Aorta (tissue), 5 donors: ENCODE measurements around the gene PAQR5. TPM values are rescaled to one million over a fixed set of nuclear protein-coding genes. Genes with fewer than 3 reads are reported as not detected.

ENCODE experiments used
- ATAC-seq: fragments of 200-7000 bp; cut with Tn5 transposase; one replicate; pipeline ENCODE4 v1.9.1; 2022; ENCODE audit warnings: moderate library complexity; ENCODE audit not compliant: low FRiP score
- DNase-seq, 2 donors: peaks; one replicate each; pipeline ENCODE4 v3.0.0-alpha.2; 2020
- H3K27ac ChIP-seq, 2 donors: one replicate each; pipeline ENCODE4 v1.5.1; 2013; ENCODE audit warnings: low read length in 2 of 2, mild to moderate bottlenecking in 2 of 2, moderate library complexity in 2 of 2, control low read depth in 1 of 2, inconsistent platforms in 1 of 2, low read depth in 1 of 2
- H3K27me3 ChIP-seq, 2 donors: one replicate each; pipeline ENCODE4 v1.6.1; 2013; ENCODE audit warnings: control low read depth in 1 of 2, low read length in 1 of 2, mild to moderate bottlenecking in 1 of 2, moderate library complexity in 1 of 2; ENCODE audit not compliant: insufficient read depth in 2 of 2, control insufficient read depth in 1 of 2
- H3K36me3 ChIP-seq, 2 donors: one replicate each; pipeline ENCODE4 v1.6.1; 2013; ENCODE audit warnings: control low read depth in 1 of 2, low read length in 1 of 2, mild to moderate bottlenecking in 1 of 2; ENCODE audit not compliant: insufficient read depth in 2 of 2, control insufficient read depth in 1 of 2
- H3K4me1 ChIP-seq, 2 donors: one replicate each; pipeline ENCODE4 v1.6.1; 2013; ENCODE audit warnings: low read length in 2 of 2, control low read depth in 1 of 2, mild to moderate bottlenecking in 1 of 2, moderate library complexity in 1 of 2; ENCODE audit not compliant: insufficient read depth in 2 of 2, control insufficient read depth in 1 of 2
- H3K4me3 ChIP-seq, 2 donors: one replicate each; pipeline ENCODE4 v1.5.1; 2013; ENCODE audit warnings: low read length in 2 of 2, control low read depth in 1 of 2, mild to moderate bottlenecking in 1 of 2
- H3K9me3 ChIP-seq: one replicate; pipeline ENCODE4 v1.6.1; 2013; ENCODE audit warnings: mild to moderate bottlenecking, low read length; ENCODE audit not compliant: control insufficient read depth
- WGBS, 2 donors: extraction: QIAGEN DNeasy Blood & Tissue Kit; methylation state at CpG; one replicate each; pipeline ENCODE4 v1.1.7; 2013; 5-methylcytosine and 5-hydroxymethylcytosine counted together
- intact Hi-C, 2 donors: fragments of 100-400 bp; cut with DNase I; formaldehyde crosslinking; loops; one replicate each; pipeline versions ENCODE4 v1.14.2 to v1.15.0; 2022
- polyA plus RNA-seq, 2 donors: library from polyadenylated mRNA; stranded (reverse); fragments of 200-250 nt; gene quantifications; one replicate each; pipeline ENCODE4 v1.2.3, GENCODE V29; 2013
- total RNA-seq, 2 donors: library from RNA; stranded (reverse); fragmentation: NEBNext Ultra II Directional; extraction: Animal tissue kit (Norgen Biotek cat#: 25700); gene quantifications; one replicate each; pipeline ENCODE4 v1.2.1, GENCODE V29; 2021
- donor health status: healthy with polysubstance abuse.
- donor health status: Bipolar disorder and iron deficiency.
- donor health status: DM: no; HTN: no; CAD: no.
- donor health status: DM: no; HTN: no; CAD: no.
- donor health status: DM: yes; HTN: yes; CAD: no.

PAQR5 gene
- total and polyA plus RNA-seq, 4 donors, result 0.31 to 1.9 (median 0.54) TPM

GRCh38 chr15:69307939-69308338 is 9.2 kb downstream of the PAQR5 start:
- Histone ChIP-seq H3K4me3 (no peak overlapping the region), H3K36me3 (no peaks in the 10 kb centered on the region), H3K27ac (no peak overlapping the region), H3K9me3 (no peaks in the 10 kb centered on the region), H3K27me3 (no peaks in the 10 kb centered on the region), H3K4me1 (no peaks in the 10 kb centered on the region)
- ATAC-seq (no peak), DNase-seq (peak in 1 of 2 donors; percentile 42)
- intact Hi-C loops, result no loop called here
- WGBS, 2 donors, result 67 to 85% methylated on average over 3 of the region's 3 CpGs

GRCh38 chr15:69308949-69309348 is 10.2 kb downstream of the PAQR5 start:
- H3K27me3 ChIP-seq, result no peaks in the 10 kb centered on the region
- H3K4me3 ChIP-seq, result no peak overlapping the region
- peak in 1 of 2 donors; percentile 27 for DNase-seq
- ATAC-seq, result no peak
- H3K36me3 ChIP-seq, result no peaks in the 10 kb centered on the region
- H3K27ac ChIP-seq, result no peak overlapping the region
- no peaks in the 10 kb centered on the region for H3K9me3 ChIP-seq
- intact Hi-C loops, result no loop called here
- no peaks in the 10 kb centered on the region for H3K4me1 ChIP-seq
- WGBS, 2 donors, result 85 to 91% methylated on average over 5 of the region's 5 CpGs

- Histone ChIP-seq H3K36me3 (no peaks in the 10 kb centered on the region), H3K4me3 (no peak overlapping the region), H3K27ac (no peak overlapping the region), H3K9me3 (no peaks in the 10 kb centered on the region), H3K4me1 (no peaks in the 10 kb centered on the region), H3K27me3 (no peaks in the 10 kb centered on the region)
- intact Hi-C loops, result no loop called here
- DNase-seq (peak in 1 of 2 donors; percentile 36), ATAC-seq (no peak)
- 68 to 78% methylated on average over 5 of the region's 5 CpGs for WGBS, 2 donors
These were observed 12.6 kb downstream of the PAQR5 start for GRCh38 chr15:69311319-69311721.

GRCh38 chr15:69313432-69314000 is 14.8 kb downstream of the PAQR5 start:
- H3K36me3 ChIP-seq, result no peaks in the 10 kb centered on the region
- ATAC-seq (no peak), DNase-seq (peak in 1 of 2 donors; percentile 45)
- no peaks in the 10 kb centered on the region for H3K9me3 ChIP-seq
- intact Hi-C loops, result no loop called here
- no peaks in the 10 kb centered on the region for H3K4me1 ChIP-seq
- 85 to 90% methylated on average over 8 of the region's 8 CpGs for WGBS, 2 donors
- H3K27me3 ChIP-seq, result no peaks in the 10 kb centered on the region
- H3K4me3 ChIP-seq, result no peak overlapping the region
- H3K27ac ChIP-seq, result no peak overlapping the region

- 88% methylated on average over 6 of the region's 6 CpGs for WGBS, 2 donors
- no peak for ATAC-seq
- intact Hi-C loops, result no loop called here
- H3K4me3 ChIP-seq, result no peak overlapping the region
- H3K27me3 ChIP-seq, result no peaks in the 10 kb centered on the region
- H3K4me1 ChIP-seq, result no peaks in the 10 kb centered on the region
- no peaks in the 10 kb centered on the region for H3K36me3 ChIP-seq
- H3K9me3 ChIP-seq, result no peaks in the 10 kb centered on the region
- no peak overlapping the region for H3K27ac ChIP-seq
- DNase-seq, result no peak
These were observed 15.4 kb downstream of the PAQR5 start for GRCh38 chr15:69314131-69314530.

- H3K27me3 ChIP-seq, result no peaks in the 10 kb centered on the region
- no peaks in the 10 kb centered on the region for H3K9me3 ChIP-seq
- 87 to 88% methylated on average over 8 of the region's 8 CpGs for WGBS, 2 donors
- H3K4me3 ChIP-seq, result no peak overlapping the region
- intact Hi-C loops, result no loop called here
- no peaks in the 10 kb centered on the region for H3K36me3 ChIP-seq
- peak in 1 of 2 donors; percentile 25 for DNase-seq
- no peak for ATAC-seq
- no peak overlapping the region for H3K27ac ChIP-seq
- H3K4me1 ChIP-seq, result no peaks in the 10 kb centered on the region
These were observed 16.0 kb downstream of the PAQR5 start for GRCh38 chr15:69314736-69315135.

GRCh38 chr15:69315402-69316110 is 16.8 kb downstream of the PAQR5 start:
- H3K9me3 ChIP-seq, result no peaks in the 10 kb centered on the region
- WGBS, 2 donors, result 76 to 83% methylated on average over 9 of the region's 9 CpGs
- no peaks in the 10 kb centered on the region for H3K4me1 ChIP-seq
- intact Hi-C loops, result no loop called here
- DNase-seq (peak in 1 of 2 donors; percentile 38), ATAC-seq (no peak)
- no peaks in the 10 kb centered on the region for H3K36me3 ChIP-seq
- H3K27me3 ChIP-seq, result no peaks in the 10 kb centered on the region
- no peak overlapping the region for H3K4me3 ChIP-seq
- no peak overlapping the region for H3K27ac ChIP-seq

- no peak for ATAC-seq
- H3K27me3 ChIP-seq, result no peaks in the 10 kb centered on the region
- no peaks in the 10 kb centered on the region for H3K4me1 ChIP-seq
- DNase-seq, result peak in 1 of 2 donors; percentile 16
- intact Hi-C loops, result no loop called here
- 88 to 91% methylated on average over 8 of the region's 8 CpGs for WGBS, 2 donors
- no peak overlapping the region for H3K4me3 ChIP-seq
- H3K27ac ChIP-seq, result no peak overlapping the region
- H3K9me3 ChIP-seq, result no peaks in the 10 kb centered on the region
- no peaks in the 10 kb centered on the region for H3K36me3 ChIP-seq
These were observed 17.6 kb downstream of the PAQR5 start for GRCh38 chr15:69316291-69316690.

GRCh38 chr15:69317392-69317841 is 18.7 kb downstream of the PAQR5 start:
- 61 to 65% methylated on average over 5 of the region's 5 CpGs for WGBS, 2 donors
- H3K4me3 ChIP-seq, result no peak overlapping the region
- H3K4me1 ChIP-seq, result no peaks in the 10 kb centered on the region
- H3K9me3 ChIP-seq, result no peaks in the 10 kb centered on the region
- no peaks in the 10 kb centered on the region for H3K36me3 ChIP-seq
- DNase-seq (no peak), ATAC-seq (no peak)
- H3K27me3 ChIP-seq, result no peaks in the 10 kb centered on the region
- intact Hi-C loops, result no loop called here
- no peak overlapping the region for H3K27ac ChIP-seq
